TTC549 (cell line): ENCODE data around the gene CBFA2T3.
"Not testable (repeated sequence)": the region's sequence is repeated elsewhere in the genome, so short reads cannot be mapped to it uniquely, and the experiment has no call there.

Experiments used
- FAIRE-seq: peaks from 2 replicates; lab custom pipeline; 2012; peaks lifted over from hg19 to GRCh38; lab: Jason Lieb, UNC

CBFA2T3 gene

GRCh38 chr16:88922114-88922825 is 54.7 kb downstream of the CBFA2T3 start:
- no peak for FAIRE-seq

GRCh38 chr16:88921591-88921990 is 55.4 kb downstream of the CBFA2T3 start:
- no peak for FAIRE-seq

- no peak for FAIRE-seq
These were observed 56.1 kb downstream of the CBFA2T3 start for GRCh38 chr16:88920618-88921590.

- FAIRE-seq = no peak
These were observed 57.1 kb downstream of the CBFA2T3 start for GRCh38 chr16:88919936-88920335.

- FAIRE-seq = not testable (repeated sequence)
These were observed 58.1 kb downstream of the CBFA2T3 start for GRCh38 chr16:88918896-88919295.

GRCh38 chr16:88917915-88918627 is 58.9 kb downstream of the CBFA2T3 start:
- FAIRE-seq = no peak

GRCh38 chr16:88917146-88917914 is 59.7 kb downstream of the CBFA2T3 start:
- no peak for FAIRE-seq

- no peak for FAIRE-seq
These were observed 61.2 kb downstream of the CBFA2T3 start for GRCh38 chr16:88915639-88916327.

- no peak for FAIRE-seq
These were observed 62.1 kb downstream of the CBFA2T3 start for GRCh38 chr16:88914750-88915368.

GRCh38 chr16:88913870-88914269 is 63.1 kb downstream of the CBFA2T3 start:
- no peak for FAIRE-seq

- no peak for FAIRE-seq
These were observed 63.9 kb downstream of the CBFA2T3 start for GRCh38 chr16:88913001-88913612.

- FAIRE-seq = no peak
These were observed 64.5 kb downstream of the CBFA2T3 start for GRCh38 chr16:88912556-88912955.

- FAIRE-seq = no peak
These were observed 65.1 kb downstream of the CBFA2T3 start for GRCh38 chr16:88911946-88912310.

- FAIRE-seq = no peak
These were observed 65.7 kb downstream of the CBFA2T3 start for GRCh38 chr16:88911136-88911945.

GRCh38 chr16:88910284-88911135 is 66.5 kb downstream of the CBFA2T3 start:
- no peak for FAIRE-seq

GRCh38 chr16:88909431-88910210 is 67.4 kb downstream of the CBFA2T3 start:
- no peak for FAIRE-seq

GRCh38 chr16:88908307-88908706 is 68.7 kb downstream of the CBFA2T3 start:
- no peak for FAIRE-seq

- no peak for FAIRE-seq
These were observed 69.2 kb downstream of the CBFA2T3 start for GRCh38 chr16:88907768-88908167.
